Peyer's patch (tissue), 4 donors: ENCODE data around the gene MEGF10.

Experiments
- CTCF ChIP-seq, 6 experiments: fragments of 450-650 bp in 4 of 6; fragments of 200-600 bp in 2 of 6; sonication (generic) in 1 of 6; IDR thresholded peaks; one replicate each; pipeline ENCODE4 v1.5.1; 2017 to 2019; ENCODE audit warnings: antibody characterized with exemption in 6 of 6, mild to moderate bottlenecking in 3 of 6, moderate library complexity in 1 of 6
- POLR2A ChIP-seq, 2 donors: fragments of 450-650 bp; IDR thresholded peaks; one replicate each; pipeline ENCODE4 v1.5.1; 2017; ENCODE audit warnings: antibody characterized with exemption in 2 of 2, mild to moderate bottlenecking in 2 of 2, moderate library complexity in 2 of 2

GRCh38 chr5:127294829-127295228, 4.2 kb downstream of the MEGF10 start:
- TF ChIP-seq CTCF (IDR thresholded peaks at IDR 0.05) (no peak), POLR2A (IDR thresholded peaks at IDR 0.05) (no peak)
